Endothelial cell of umbilical vein (primary cell): ENCODE measurements around the gene SLC25A21. TPM values are rescaled to one million over a fixed set of nuclear protein-coding genes. Genes with fewer than 3 reads are reported as not detected.

ENCODE experiments used
- BruUV-seq: library from RNA; stranded (reverse); fragments of 400-500 nt; replicated peaks from 2 replicates; lab custom pipeline; 2021; lab: Mats Ljungman, UMichigan
- CTCF ChIA-PET: fragments of 300-600, 350-600 bp; sonication (Branson Sonifier 250); formaldehyde crosslinking; loops from one replicate; lab custom pipeline; 2021; ENCODE audit warnings: antibody characterized with exemption, inconsistent platforms; lab: Charles Lee
- POLR2A ChIA-PET: fragments of 300-600, 350-600 bp; sonication (Branson Sonifier 250); formaldehyde crosslinking; loops from one replicate; lab custom pipeline; 2021; ENCODE audit warnings: antibody characterized with exemption, inconsistent platforms; lab: Charles Lee
- DNase-seq: peaks from one replicate; pipeline ENCODE4 v3.0.0-alpha.2; 2011; ENCODE audit warnings: low read depth, low spot score
- FAIRE-seq: peaks from 2 replicates; lab custom pipeline; 2011; peaks lifted over from hg19 to GRCh38; lab: Jason Lieb, UNC
- H2AFZ ChIP-seq: 2 replicates; pipeline ENCODE4 v1.6.0; 2012; ENCODE audit warnings: low read depth, low read length, control low read depth, inconsistent platforms
- H3K27ac ChIP-seq: 2 replicates; pipeline ENCODE4 v1.5.1; 2011; ENCODE audit warnings: low read depth, mild to moderate bottlenecking, control low read depth, low read length, moderate library complexity; ENCODE audit not compliant: insufficient read depth
- H3K27me3 ChIP-seq, 2 experiments: 2 replicates each; pipeline versions ENCODE4 v1.6.0 to v1.6.1; 2011; ENCODE audit warnings: low read length in 2 of 2, mixed read lengths in 1 of 2; ENCODE audit not compliant: control insufficient read depth in 2 of 2, insufficient read depth in 2 of 2
- H3K36me3 ChIP-seq, 2 experiments: 2 replicates in 1 of 2; 3 replicates in 1 of 2; pipeline ENCODE4 v1.5.1; 2011; ENCODE audit warnings: low read length in 2 of 2, mild to moderate bottlenecking in 1 of 2, moderate library complexity in 1 of 2; ENCODE audit not compliant: control insufficient read depth in 2 of 2, insufficient read depth in 2 of 2; ENCODE audit errors: extremely low read depth in 1 of 2
- H3K4me1 ChIP-seq: 3 replicates; pipeline ENCODE4 v1.5.1; 2011; ENCODE audit warnings: mild to moderate bottlenecking, low read length; ENCODE audit not compliant: control insufficient read depth, insufficient read depth; ENCODE audit errors: extremely low read depth
- H3K4me2 ChIP-seq: 2 replicates; pipeline ENCODE4 v1.6.1; 2011; ENCODE audit warnings: low read length, control low read depth, mixed read lengths; ENCODE audit not compliant: insufficient read depth
- H3K4me3 ChIP-seq, 3 experiments: fragments of 200-600 bp in 1 of 3; sonication (generic), shearing (Covaris generic) in 1 of 3; replicated peaks in 1 of 3; 2 replicates each; pipeline ENCODE4 v1.5.1; 2011 to 2016; ENCODE audit warnings: control low read depth in 3 of 3, low read length in 3 of 3, mild to moderate bottlenecking in 2 of 3, inconsistent platforms in 1 of 3, low read depth in 1 of 3, moderate library complexity in 1 of 3; ENCODE audit not compliant: insufficient read depth in 1 of 3
- H3K79me2 ChIP-seq: 2 replicates; pipeline ENCODE4 v1.6.0; 2012; ENCODE audit warnings: low read length, inconsistent platforms; ENCODE audit not compliant: control insufficient read depth, insufficient read depth
- H3K9ac ChIP-seq: replicated peaks from 2 replicates; pipeline ENCODE3; 2011; ENCODE audit warnings: low read length, control low read depth; ENCODE audit not compliant: insufficient read depth; ENCODE audit errors: extremely low read depth
- H3K9me1 ChIP-seq: replicated peaks from 3 replicates; pipeline ENCODE4 v1.6.0; 2011; ENCODE audit warnings: mild to moderate bottlenecking, low read length; ENCODE audit not compliant: control insufficient read depth, insufficient read depth; ENCODE audit errors: extremely low read depth
- H3K9me3 ChIP-seq: replicated peaks from 2 replicates; pipeline ENCODE4 v1.5.1; 2012; ENCODE audit warnings: low read length, inconsistent platforms; ENCODE audit not compliant: control insufficient read depth, insufficient read depth
- H4K20me1 ChIP-seq: replicated peaks from 2 replicates; pipeline ENCODE3; 2011; ENCODE audit warnings: mild to moderate bottlenecking, low read length; ENCODE audit not compliant: control insufficient read depth, insufficient read depth; ENCODE audit errors: extremely low read depth
- CTCF ChIP-seq, 2 donors: IDR thresholded peaks; 1 replicate in 1 of 2; 2 replicates in 1 of 2; pipeline ENCODE4 v1.5.1; 2011; ENCODE audit warnings: low read length in 2 of 2, mild to moderate bottlenecking in 2 of 2, moderate library complexity in 2 of 2, control low read depth in 1 of 2, inconsistent platforms in 1 of 2, low read depth in 1 of 2; ENCODE audit not compliant: insufficient read depth in 1 of 2; ENCODE audit errors: extremely low read depth in 1 of 2
- EZH2 ChIP-seq: IDR thresholded peaks from 2 replicates; pipeline ENCODE4 v1.6.1; 2012; ENCODE audit warnings: borderline replicate concordance, low read depth, mild to moderate bottlenecking, moderate library complexity, low read length, inconsistent platforms; ENCODE audit not compliant: severe bottlenecking
- FOS ChIP-seq: IDR thresholded peaks from 2 replicates; pipeline ENCODE4 v1.6.1; 2011; ENCODE audit warnings: mild to moderate bottlenecking, low read length, moderate library complexity, borderline replicate concordance; ENCODE audit not compliant: insufficient read depth
- GATA2 ChIP-seq: IDR thresholded peaks from 2 replicates; pipeline ENCODE4 v1.7.0; 2011; ENCODE audit warnings: low read depth, mild to moderate bottlenecking, moderate library complexity, mixed read lengths, low read length; ENCODE audit not compliant: insufficient read length, insufficient read depth
- JUN ChIP-seq: IDR thresholded peaks from 2 replicates; pipeline ENCODE4 v1.6.1; 2011; ENCODE audit warnings: borderline replicate concordance, low read depth; ENCODE audit not compliant: insufficient read length, insufficient read depth
- MYC ChIP-seq: IDR thresholded peaks from one replicate; pipeline ENCODE4 v1.6.1; 2011; ENCODE audit warnings: mild to moderate bottlenecking, low read depth, low read length
- POLR2A ChIP-seq: IDR thresholded peaks from 2 replicates; pipeline ENCODE4 v1.6.1; 2012; ENCODE audit warnings: low read depth, mild to moderate bottlenecking, control low read depth, low read length
- POLR2AphosphoS5 ChIP-seq: IDR thresholded peaks from 2 replicates; pipeline ENCODE4 v1.6.1; 2012; ENCODE audit warnings: low read depth, mild to moderate bottlenecking, control low read depth, low read length, moderate library complexity; ENCODE audit not compliant: insufficient read depth
- dilution Hi-C: fragments of 300-500 bp; cut with MboI; formaldehyde crosslinking; loops from one replicate; pipeline ENCODE4 v1.15.0; 2019; ENCODE audit warnings: low sequenced_read_pairs; ENCODE audit not compliant: extremely low pct_ligation_motif_present
- intact Hi-C: fragments of 100-400 bp; cut with micrococcal nuclease; formaldehyde crosslinking; loops from one replicate; pipeline ENCODE4 v1.10.0; 2022
- polyA plus RNA-seq, 4 experiments: library from polyadenylated mRNA; depleted of rRNA in 3 of 4; stranded (reverse) in 3 of 4; unstranded in 1 of 4; fragments of >200 nt; gene quantifications; 2 replicates each; pipeline versions ENCODE4 v1.2.1 to v1.2.3, GENCODE V29; 2011 to 2012; ENCODE audit warnings: missing spikeins in 1 of 4
- total RNA-seq: library from RNA; stranded (reverse); gene quantifications from 2 replicates; pipeline ENCODE4 v1.2.3, GENCODE V29; 2021
- TF ChIP-seq, protein P1 (sequence below): IDR thresholded peaks from 2 replicates; pipeline ENCODE4 v1.6.1; 2011; ENCODE audit not compliant: insufficient read depth, insufficient read length

Gene SLC25A21
- total and polyA plus RNA-seq, 2 donors (not counting 3 experiments of a cell fraction or from before 2014, with no cell fraction given), result 0.98 to 1.4 TPM

DNA sequence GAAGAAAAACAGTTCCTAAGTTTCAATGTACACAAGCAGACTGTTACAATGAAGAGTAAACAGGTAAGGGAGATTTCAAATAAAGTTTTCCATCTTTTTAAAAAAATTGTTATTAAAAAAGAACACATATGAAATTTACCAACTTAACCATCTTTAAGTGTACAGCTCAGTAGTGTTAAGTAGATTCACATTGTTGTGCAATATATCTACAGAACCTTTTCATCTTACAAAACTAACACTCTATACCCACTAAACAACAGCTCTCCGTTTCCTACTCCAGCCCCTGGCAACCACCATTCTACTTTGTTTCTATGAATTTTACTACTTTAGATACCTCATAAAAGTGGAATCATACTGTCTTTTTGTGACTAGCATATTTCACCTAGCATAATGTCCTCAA is 139.5 kb downstream of the SLC25A21 start:
- Histone ChIP-seq H2AFZ (no peak overlapping the region), H3K9ac (no peak overlapping the region), H3K9me1 (no peaks in the 10 kb centered on the region), H3K79me2 (no peaks in the 10 kb centered on the region), H3K36me3 (no peaks in the 10 kb centered on the region), H3K4me3 (no peak overlapping the region), H3K4me2 (no peak overlapping the region), H3K4me1 (peaks cover 28% of the 10 kb centered on the region), H4K20me1 (no peaks in the 10 kb centered on the region), H3K27me3 (no peaks in the 10 kb centered on the region), H3K9me3 (no peaks in the 10 kb centered on the region), H3K27ac (no peak overlapping the region)
- FAIRE-seq, result no peak
- no peak for DNase-seq
- TF ChIP-seq CTCF (IDR thresholded peaks at IDR 0.05; ENCODE audit: extremely low read depth in 1 of 2, insufficient read depth in 1 of 2, low read depth in 1 of 2, low read length in 2 of 2), result no peak
- no peak for TF ChIP-seq EZH2
- TF ChIP-seq POLR2A, result no peak
- no peak for TF ChIP-seq JUN
- no peak for TF ChIP-seq MYC
- TF ChIP-seq, protein P1, sequence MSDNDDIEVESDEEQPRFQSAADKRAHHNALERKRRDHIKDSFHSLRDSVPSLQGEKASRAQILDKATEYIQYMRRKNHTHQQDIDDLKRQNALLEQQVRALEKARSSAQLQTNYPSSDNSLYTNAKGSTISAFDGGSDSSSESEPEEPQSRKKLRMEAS, result no peak
- TF ChIP-seq FOS, result no peak
- no peak for TF ChIP-seq GATA2
- no peak for TF ChIP-seq POLR2AphosphoS5
- BruUV-seq, result no TSS peak
- CTCF ChIA-PET, result no interaction called here
- dilution Hi-C loops, result no loop called here
- POLR2A ChIA-PET, result no interaction called here
- intact Hi-C loops, result no loop called here
